Mesenchymal stem cell (in vitro differentiated cells and primary cell): ENCODE results near the gene CCDC9B. TPM values are rescaled to one million over a fixed set of nuclear protein-coding genes. Genes with fewer than 3 reads are reported as not detected.

Experiments
- DNase-seq: peaks from one replicate; pipeline ENCODE4 v3.0.0-alpha.2; 2013
- H2AFZ ChIP-seq: one replicate; pipeline ENCODE4 v1.6.1; 2013; ENCODE audit warnings: low read depth, mild to moderate bottlenecking, control low read depth, inconsistent platforms, low read length, moderate library complexity
- H2AK5ac ChIP-seq: 2 replicates; pipeline ENCODE4 v1.6.1; 2013; ENCODE audit warnings: low read length, moderate library complexity, mild to moderate bottlenecking, inconsistent platforms; ENCODE audit not compliant: severe bottlenecking
- H2BK120ac ChIP-seq: one replicate; pipeline ENCODE4 v1.6.1; 2013; ENCODE audit warnings: low read depth, mild to moderate bottlenecking, inconsistent platforms, low read length, moderate library complexity
- H2BK12ac ChIP-seq, 2 experiments: one replicate each; pipeline ENCODE4 v1.6.1; 2013; ENCODE audit warnings: inconsistent platforms in 2 of 2, low read length in 2 of 2, mild to moderate bottlenecking in 2 of 2, moderate library complexity in 2 of 2, control low read depth in 1 of 2
- H2BK15ac ChIP-seq: one replicate; pipeline ENCODE4 v1.6.1; 2013; ENCODE audit warnings: mild to moderate bottlenecking, low read depth, inconsistent platforms; ENCODE audit not compliant: poor library complexity, severe bottlenecking
- H2BK5ac ChIP-seq: 2 replicates; pipeline ENCODE4 v1.6.1; 2013; ENCODE audit warnings: low read depth, mild to moderate bottlenecking, low read length, control low read depth, inconsistent platforms; ENCODE audit not compliant: poor library complexity, severe bottlenecking
- H3K14ac ChIP-seq, 2 experiments: one replicate each; pipeline ENCODE4 v1.6.1; 2013; ENCODE audit warnings: inconsistent platforms in 2 of 2, low read length in 2 of 2, control low read depth in 1 of 2, mild to moderate bottlenecking in 1 of 2, moderate library complexity in 1 of 2
- H3K18ac ChIP-seq, 2 experiments: one replicate each; pipeline ENCODE4 v1.6.1; 2013; ENCODE audit warnings: inconsistent platforms in 2 of 2, low read length in 2 of 2, control low read depth in 1 of 2, low read depth in 1 of 2, mild to moderate bottlenecking in 1 of 2
- H3K23ac ChIP-seq, 2 experiments: one replicate each; pipeline ENCODE4 v1.6.1; 2013; ENCODE audit warnings: inconsistent platforms in 2 of 2, low read length in 2 of 2, mild to moderate bottlenecking in 2 of 2, moderate library complexity in 2 of 2, control low read depth in 1 of 2
- H3K27ac ChIP-seq: 2 replicates; pipeline ENCODE4 v1.5.1; 2013; ENCODE audit warnings: mild to moderate bottlenecking, moderate library complexity, low read length, control low read depth, inconsistent platforms; ENCODE audit not compliant: poor library complexity, severe bottlenecking
- H3K27me3 ChIP-seq, 2 experiments: 2 replicates each; pipeline versions ENCODE4 v1.6.1 to v1.7.0; 2013; ENCODE audit warnings: low read length in 2 of 2, mild to moderate bottlenecking in 2 of 2, moderate library complexity in 2 of 2, control low read depth in 1 of 2, inconsistent platforms in 1 of 2; ENCODE audit not compliant: control insufficient read depth in 1 of 2, insufficient read depth in 1 of 2
- H3K36me3 ChIP-seq, 2 experiments: 2 replicates each; pipeline versions ENCODE4 v1.6.1 to v1.7.0; 2013; ENCODE audit warnings: low read length in 2 of 2, control low read depth in 1 of 2, inconsistent platforms in 1 of 2, low read depth in 1 of 2, mild to moderate bottlenecking in 1 of 2; ENCODE audit not compliant: insufficient read depth in 2 of 2, control insufficient read depth in 1 of 2
- H3K4ac ChIP-seq, 2 experiments: one replicate each; pipeline ENCODE4 v1.6.1; 2013; ENCODE audit warnings: inconsistent platforms in 2 of 2, low read length in 2 of 2, mild to moderate bottlenecking in 2 of 2, moderate library complexity in 2 of 2, control low read depth in 1 of 2, low read depth in 1 of 2
- H3K4me1 ChIP-seq: 2 replicates; pipeline ENCODE4 v1.6.1; 2013; ENCODE audit warnings: low read depth, low read length, control low read depth; ENCODE audit not compliant: control insufficient read depth, insufficient read depth
- H3K4me2 ChIP-seq: 2 replicates; pipeline ENCODE4 v1.6.1; 2013; ENCODE audit warnings: low read length, mild to moderate bottlenecking, inconsistent platforms; ENCODE audit not compliant: poor library complexity, severe bottlenecking
- H3K4me3 ChIP-seq, 2 experiments: 2 replicates each; pipeline versions ENCODE4 v1.5.1 to v1.7.0; 2013; ENCODE audit warnings: low read length in 2 of 2, mild to moderate bottlenecking in 2 of 2, control low read depth in 1 of 2, low read depth in 1 of 2; ENCODE audit not compliant: insufficient read depth in 1 of 2
- H3K79me1 ChIP-seq: replicated peaks from 2 replicates; pipeline ENCODE4 v1.6.1; 2013; ENCODE audit warnings: mild to moderate bottlenecking, control low read depth, low read length, inconsistent platforms; ENCODE audit not compliant: poor library complexity, severe bottlenecking
- H3K9ac ChIP-seq: 2 replicates; pipeline ENCODE4 v1.7.0; 2013; ENCODE audit warnings: mild to moderate bottlenecking, low read length, moderate library complexity
- H3K9me3 ChIP-seq: 2 replicates; pipeline ENCODE4 v1.7.0; 2013; ENCODE audit warnings: mild to moderate bottlenecking, low read length; ENCODE audit not compliant: control insufficient read depth
- H4K8ac ChIP-seq: one replicate; pipeline ENCODE4 v1.6.1; 2013; ENCODE audit warnings: inconsistent platforms, mild to moderate bottlenecking, low read length, moderate library complexity
- H4K91ac ChIP-seq: one replicate; pipeline ENCODE4 v1.6.1; 2013; ENCODE audit warnings: mild to moderate bottlenecking, low read length, inconsistent platforms
- WGBS: methylation state at CpG from one replicate; pipeline ENCODE4 v1.1.7; 2013; ENCODE audit warnings: mixed read lengths; 5-methylcytosine and 5-hydroxymethylcytosine counted together
- polyA plus RNA-seq, 2 experiments: library from polyadenylated mRNA; stranded (reverse); fragments of 200-250 nt; gene quantifications; one replicate each; pipeline ENCODE4 v1.2.3, GENCODE V29; 2013

Gene CCDC9B
- 34.5 TPM for polyA plus RNA-seq (2013, experiment 1 of 2)
- polyA plus RNA-seq (2013, experiment 2 of 2): 31.6 TPM

GRCh38 chr15:40340740-40341400 is at the start of gene CCDC9B:
CCDC9B (minus strand) TSS chr15:40340939; CDS start chr15:40340819, 120 bp downstream.
- H2BK12ac ChIP-seq: peak within 1 kb of the TSS; percentile 95 to 99
- H3K27me3 ChIP-seq: no peaks in the 10 kb centered on the region
- peak within 1 kb of the TSS in 1 of 2 experiments; percentile 82 for H3K14ac ChIP-seq
- peak within 1 kb of the TSS; percentile 85 for H2AK5ac ChIP-seq
- peak within 1 kb of the TSS; percentile 49 to 78 for H3K4me3 ChIP-seq
- H3K4ac ChIP-seq: peak within 1 kb of the TSS; percentile 97 to 99
- H3K9ac ChIP-seq: peak within 1 kb of the TSS; percentile 95
- H2BK15ac ChIP-seq: peak within 1 kb of the TSS; percentile 94
- H4K91ac ChIP-seq: peak within 1 kb of the TSS; percentile 100
- peaks cover 17% of the 10 kb centered on the region for H3K79me1 ChIP-seq
- peak within 1 kb of the TSS; percentile 97 for H2BK5ac ChIP-seq
- H3K23ac ChIP-seq: peak within 1 kb of the TSS in 1 of 2 experiments; percentile 48
- H2BK120ac ChIP-seq: peak within 1 kb of the TSS; percentile 99
- peak within 1 kb of the TSS; percentile 62 for H3K4me2 ChIP-seq
- WGBS: 20% methylated on average over 16 of the region's 17 CpGs
- H3K4me1 ChIP-seq: peaks cover 61% of the 10 kb centered on the region
- H3K18ac ChIP-seq: peak within 1 kb of the TSS; percentile 96 to 99
- peak; percentile 92 for DNase-seq
- H3K9me3 ChIP-seq: no peaks in the 10 kb centered on the region
- peaks cover 9 to 18% of the 10 kb centered on the region in 2 experiments for H3K36me3 ChIP-seq
- H2AFZ ChIP-seq: no peak within 1 kb of the TSS
- H3K27ac ChIP-seq: peak within 1 kb of the TSS; percentile 97
- peak within 1 kb of the TSS; percentile 99 for H4K8ac ChIP-seq

GRCh38 chr15:40389824-40390595 is 49.3 kb upstream of the CCDC9B start:
- Histone ChIP-seq H3K9me3 (no peaks in the 10 kb centered on the region), H2BK12ac (no peak overlapping the region), H3K27ac (no peak overlapping the region), H2BK120ac (no peak overlapping the region), H4K91ac (no peak overlapping the region), H3K36me3 (peaks cover 35 to 82% of the 10 kb centered on the region in 2 experiments), H4K8ac (no peak overlapping the region), H3K14ac (no peak overlapping the region), H3K4ac (no peak overlapping the region), H3K9ac (peak overlapping the region; percentile 55), H2BK15ac (no peak overlapping the region), H2BK5ac (no peak overlapping the region), H2AK5ac (no peak overlapping the region), H3K4me2 (no peak overlapping the region), H3K27me3 (no peaks in the 10 kb centered on the region), H2AFZ (no peak overlapping the region), H3K4me1 (no peaks in the 10 kb centered on the region), H3K23ac (no peak overlapping the region), H3K18ac (no peak overlapping the region), H3K4me3 (no peak overlapping the region), H3K79me1 (peaks cover 16% of the 10 kb centered on the region)
- WGBS: 98% methylated on average over 2 of the region's 2 CpGs
- no peak for DNase-seq

GRCh38 chr15:40388941-40389823 is 48.4 kb upstream of the CCDC9B start:
- no peak overlapping the region for H3K14ac ChIP-seq
- no peak for DNase-seq
- H3K9ac ChIP-seq: no peak overlapping the region
- H3K79me1 ChIP-seq: peaks cover 19% of the 10 kb centered on the region
- peaks cover 35 to 78% of the 10 kb centered on the region in 2 experiments for H3K36me3 ChIP-seq
- H2AFZ ChIP-seq: no peak overlapping the region
- no peak overlapping the region for H2BK5ac ChIP-seq
- H3K4me1 ChIP-seq: peaks cover 2% of the 10 kb centered on the region
- H3K9me3 ChIP-seq: no peaks in the 10 kb centered on the region
- no peak overlapping the region for H2BK15ac ChIP-seq
- H4K91ac ChIP-seq: no peak overlapping the region
- H2AK5ac ChIP-seq: no peak overlapping the region
- no peak overlapping the region for H3K4me2 ChIP-seq
- H3K4me3 ChIP-seq: no peak overlapping the region
- no peaks in the 10 kb centered on the region for H3K27me3 ChIP-seq
- H3K23ac ChIP-seq: no peak overlapping the region
- H2BK120ac ChIP-seq: no peak overlapping the region
- no peak overlapping the region for H2BK12ac ChIP-seq
- H4K8ac ChIP-seq: no peak overlapping the region
- H3K4ac ChIP-seq: no peak overlapping the region
- over 99% methylated on average over 11 of the region's 13 CpGs for whole genome bisulfite sequencing
- H3K27ac ChIP-seq: no peak overlapping the region
- H3K18ac ChIP-seq: no peak overlapping the region
